Panc1 (cell line): ENCODE measurements around the gene SUPT3H. TPM values are rescaled to one million over a fixed set of nuclear protein-coding genes. Genes with fewer than 3 reads are reported as not detected.

Source experiments
- ATAC-seq: fragments of 200-7000 bp; cut with Tn5 transposase; 2 replicates; pipeline ENCODE4 v1.9.1; 2020; ENCODE audit warnings: mild to moderate bottlenecking, moderate library complexity
- BruUV-seq: library from RNA; stranded (reverse); fragments of 400-500 nt; replicated peaks from 2 replicates; lab custom pipeline; 2021; lab: Mats Ljungman, UMichigan
- CTCF ChIA-PET: fragments of 300-600 bp; sonication (Branson Sonifier 250); formaldehyde crosslinking; loops from one replicate; lab custom pipeline; 2022; ENCODE audit warnings: antibody characterized with exemption; lab: Charles Lee
- POLR2A ChIA-PET: fragments of 300-600 bp; sonication (Branson Sonifier 250); formaldehyde crosslinking; loops from one replicate; lab custom pipeline; 2022; ENCODE audit warnings: antibody characterized with exemption; lab: Charles Lee
- DNase-seq: peaks from one replicate; pipeline ENCODE4 v3.0.0-alpha.2; 2010; ENCODE audit warnings: low read depth, low spot score
- H3K27ac ChIP-seq: 2 replicates; pipeline ENCODE4 v1.5.1; 2011; ENCODE audit warnings: mild to moderate bottlenecking, low read length, inconsistent platforms
- H3K27me3 ChIP-seq: fragments of 200-500 bp; sonication (Bioruptor generic); 2 replicates; pipeline ENCODE4 v1.6.0; 2014; ENCODE audit warnings: low read length, inconsistent platforms; ENCODE audit not compliant: control insufficient read depth, insufficient read depth
- H3K36me3 ChIP-seq: fragments of 200-500 bp; sonication (Bioruptor generic); 2 replicates; pipeline ENCODE4 v1.5.1; 2014; ENCODE audit warnings: inconsistent platforms, mild to moderate bottlenecking, low read length, moderate library complexity; ENCODE audit not compliant: control insufficient read depth, insufficient read depth
- H3K4me1 ChIP-seq: 2 replicates; pipeline ENCODE4 v1.5.1; 2011; ENCODE audit warnings: inconsistent platforms, mild to moderate bottlenecking, low read length, moderate library complexity; ENCODE audit not compliant: control insufficient read depth, insufficient read depth
- H3K4me3 ChIP-seq, 2 experiments: 2 replicates each; pipeline ENCODE4 v1.5.1; 2011 to 2012; ENCODE audit warnings: low read depth in 2 of 2, low read length in 2 of 2, mild to moderate bottlenecking in 2 of 2, inconsistent platforms in 1 of 2, moderate library complexity in 1 of 2
- H3K9me3 ChIP-seq: fragments of 200-500 bp; sonication (Bioruptor generic); 2 replicates; pipeline ENCODE4 v1.5.1; 2014; ENCODE audit warnings: low read depth, mild to moderate bottlenecking, inconsistent platforms, low read length, moderate library complexity; ENCODE audit not compliant: control insufficient read depth, insufficient read depth
- POLR2AphosphoS5 ChIP-seq: IDR thresholded peaks from 2 replicates; pipeline ENCODE4 v1.6.1; 2012; ENCODE audit warnings: mild to moderate bottlenecking, low read depth, low read length, moderate library complexity
- SIN3A ChIP-seq: IDR thresholded peaks from 2 replicates; pipeline ENCODE4 v1.6.1; 2012; ENCODE audit warnings: low read depth, mild to moderate bottlenecking, low read length, moderate library complexity, borderline replicate concordance; ENCODE audit not compliant: insufficient read depth
- TCF7L2 ChIP-seq: IDR thresholded peaks from 2 replicates; pipeline ENCODE4 v1.6.1; 2011; ENCODE audit warnings: mild to moderate bottlenecking, low read depth, low read length, inconsistent platforms
- in situ Hi-C: cut with HindIII; loops from 2 replicates; pipeline ENCODE4 v1.10.0; 2016; ENCODE audit warnings: low sequenced_read_pairs, low pct_unique_long_range_greater_than_20kb
- intact Hi-C: fragments of 100-400 bp; cut with micrococcal nuclease; formaldehyde crosslinking; loops from one replicate; pipeline ENCODE4 v1.10.0; 2022; ENCODE audit not compliant: unreplicated experiment
- total RNA-seq: library from RNA; stranded (reverse); gene quantifications from one replicate; pipeline ENCODE4 v1.2.1, GENCODE V29; 2021; ENCODE audit not compliant: unreplicated experiment
- TF ChIP-seq, protein P1 (sequence below), 2 experiments: IDR thresholded peaks; 2 replicates each; pipeline ENCODE4 v1.6.1; 2011 to 2012; ENCODE audit warnings: low read depth in 2 of 2, control low read depth in 1 of 2, low read length in 1 of 2, mild to moderate bottlenecking in 1 of 2, moderate library complexity in 1 of 2; ENCODE audit not compliant: insufficient read depth in 1 of 2
- TF ChIP-seq, protein P2 (sequence below): fragments of 450-650 bp; IDR thresholded peaks from 2 replicates; pipeline ENCODE4 v1.5.1; 2017; ENCODE audit warnings: mild to moderate bottlenecking

SUPT3H gene
- total RNA-seq, 1 experiment from 2014 or later: 11.0 TPM

DNA sequence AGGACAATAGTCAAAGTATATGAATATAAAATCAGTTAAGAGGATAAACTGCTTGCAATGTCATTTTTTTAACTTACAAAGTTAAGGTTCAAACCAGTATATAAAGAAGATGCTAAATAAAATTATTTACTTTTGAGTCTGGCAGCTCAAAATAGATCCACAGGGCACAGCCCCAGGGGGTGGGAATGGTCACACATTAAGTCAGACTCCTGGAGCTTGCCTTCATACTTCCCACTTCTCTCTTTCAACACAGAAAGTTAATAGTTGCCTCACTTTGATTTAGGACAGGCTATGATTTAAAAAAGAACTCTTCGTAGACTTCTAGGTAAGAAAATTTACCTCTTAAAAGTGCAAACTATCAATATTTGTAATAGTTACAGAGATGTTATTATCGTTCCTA lies 207.9 kb downstream of the SUPT3H start:
- Histone ChIP-seq H3K27me3 (no peaks in the 10 kb centered on the region), H3K4me3 (no peak overlapping the region), H3K9me3 (no peaks in the 10 kb centered on the region), H3K36me3 (no peaks in the 10 kb centered on the region), H3K4me1 (no peaks in the 10 kb centered on the region), H3K27ac (no peak overlapping the region)
- BruUV-seq: no TSS peak
- intact Hi-C loops: no loop called here
- in situ Hi-C loops: no loop called here
- DNase-seq (no peak), ATAC-seq (no peak)
- ChIA-PET CTCF (no interaction called here), POLR2A (no interaction called here)
- TF ChIP-seq, protein P1, sequence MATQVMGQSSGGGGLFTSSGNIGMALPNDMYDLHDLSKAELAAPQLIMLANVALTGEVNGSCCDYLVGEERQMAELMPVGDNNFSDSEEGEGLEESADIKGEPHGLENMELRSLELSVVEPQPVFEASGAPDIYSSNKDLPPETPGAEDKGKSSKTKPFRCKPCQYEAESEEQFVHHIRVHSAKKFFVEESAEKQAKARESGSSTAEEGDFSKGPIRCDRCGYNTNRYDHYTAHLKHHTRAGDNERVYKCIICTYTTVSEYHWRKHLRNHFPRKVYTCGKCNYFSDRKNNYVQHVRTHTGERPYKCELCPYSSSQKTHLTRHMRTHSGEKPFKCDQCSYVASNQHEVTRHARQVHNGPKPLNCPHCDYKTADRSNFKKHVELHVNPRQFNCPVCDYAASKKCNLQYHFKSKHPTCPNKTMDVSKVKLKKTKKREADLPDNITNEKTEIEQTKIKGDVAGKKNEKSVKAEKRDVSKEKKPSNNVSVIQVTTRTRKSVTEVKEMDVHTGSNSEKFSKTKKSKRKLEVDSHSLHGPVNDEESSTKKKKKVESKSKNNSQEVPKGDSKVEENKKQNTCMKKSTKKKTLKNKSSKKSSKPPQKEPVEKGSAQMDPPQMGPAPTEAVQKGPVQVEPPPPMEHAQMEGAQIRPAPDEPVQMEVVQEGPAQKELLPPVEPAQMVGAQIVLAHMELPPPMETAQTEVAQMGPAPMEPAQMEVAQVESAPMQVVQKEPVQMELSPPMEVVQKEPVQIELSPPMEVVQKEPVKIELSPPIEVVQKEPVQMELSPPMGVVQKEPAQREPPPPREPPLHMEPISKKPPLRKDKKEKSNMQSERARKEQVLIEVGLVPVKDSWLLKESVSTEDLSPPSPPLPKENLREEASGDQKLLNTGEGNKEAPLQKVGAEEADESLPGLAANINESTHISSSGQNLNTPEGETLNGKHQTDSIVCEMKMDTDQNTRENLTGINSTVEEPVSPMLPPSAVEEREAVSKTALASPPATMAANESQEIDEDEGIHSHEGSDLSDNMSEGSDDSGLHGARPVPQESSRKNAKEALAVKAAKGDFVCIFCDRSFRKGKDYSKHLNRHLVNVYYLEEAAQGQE (IDR thresholded peaks at IDR 0.05; ENCODE audit: insufficient read depth in 1 of 2, low read depth in 2 of 2, low read length in 1 of 2): no peak
- TF ChIP-seq POLR2AphosphoS5: no peak
- TF ChIP-seq, protein P2, sequence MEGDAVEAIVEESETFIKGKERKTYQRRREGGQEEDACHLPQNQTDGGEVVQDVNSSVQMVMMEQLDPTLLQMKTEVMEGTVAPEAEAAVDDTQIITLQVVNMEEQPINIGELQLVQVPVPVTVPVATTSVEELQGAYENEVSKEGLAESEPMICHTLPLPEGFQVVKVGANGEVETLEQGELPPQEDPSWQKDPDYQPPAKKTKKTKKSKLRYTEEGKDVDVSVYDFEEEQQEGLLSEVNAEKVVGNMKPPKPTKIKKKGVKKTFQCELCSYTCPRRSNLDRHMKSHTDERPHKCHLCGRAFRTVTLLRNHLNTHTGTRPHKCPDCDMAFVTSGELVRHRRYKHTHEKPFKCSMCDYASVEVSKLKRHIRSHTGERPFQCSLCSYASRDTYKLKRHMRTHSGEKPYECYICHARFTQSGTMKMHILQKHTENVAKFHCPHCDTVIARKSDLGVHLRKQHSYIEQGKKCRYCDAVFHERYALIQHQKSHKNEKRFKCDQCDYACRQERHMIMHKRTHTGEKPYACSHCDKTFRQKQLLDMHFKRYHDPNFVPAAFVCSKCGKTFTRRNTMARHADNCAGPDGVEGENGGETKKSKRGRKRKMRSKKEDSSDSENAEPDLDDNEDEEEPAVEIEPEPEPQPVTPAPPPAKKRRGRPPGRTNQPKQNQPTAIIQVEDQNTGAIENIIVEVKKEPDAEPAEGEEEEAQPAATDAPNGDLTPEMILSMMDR: no peak
- no peak for TF ChIP-seq SIN3A
- TF ChIP-seq TCF7L2: no peak

DNA sequence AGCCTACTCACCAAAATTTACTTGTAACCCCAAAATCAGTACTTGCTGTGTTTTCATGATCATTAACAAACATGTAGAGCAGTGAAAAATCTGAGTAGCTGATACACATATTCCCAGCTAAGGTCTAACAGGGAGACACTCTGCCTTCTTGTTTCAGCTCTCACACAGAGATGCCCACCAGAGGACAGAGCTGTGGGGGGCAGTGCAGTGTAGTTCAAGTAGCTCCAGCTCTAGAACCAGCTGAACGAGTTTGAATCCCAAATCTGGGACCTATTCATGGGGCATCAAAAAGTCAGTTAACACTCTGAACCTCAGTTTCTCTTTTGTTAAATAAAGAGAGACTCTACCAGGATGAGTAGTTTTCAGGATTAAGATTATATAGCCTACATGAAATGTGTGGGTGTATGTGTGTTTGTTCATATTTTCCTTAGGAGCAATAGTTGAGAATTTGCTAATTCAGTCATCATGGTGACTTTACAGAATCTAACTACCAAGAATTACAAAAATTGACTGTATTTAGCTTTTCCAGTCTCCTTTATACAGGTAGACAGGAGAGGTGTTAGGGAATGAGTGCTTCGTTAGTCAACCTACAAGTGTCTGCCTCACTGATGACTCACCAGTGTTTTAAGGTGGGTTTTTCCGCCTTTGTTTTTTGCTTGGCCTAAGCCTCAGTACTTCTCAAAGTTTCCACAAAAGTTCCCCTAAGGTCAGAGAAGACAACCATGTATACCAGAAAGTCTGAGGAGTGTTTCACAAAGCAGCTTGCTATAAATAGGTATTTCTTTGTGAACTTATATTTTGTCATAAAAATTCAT lies 213.6 kb downstream of the SUPT3H start:
- POLR2A ChIA-PET: no interaction called here
- intact Hi-C loops: no loop called here

More for the DNA sequence above, 213.6 kb downstream of the SUPT3H start:
- H3K9me3 ChIP-seq: no peaks in the 10 kb centered on the region
- no peaks in the 10 kb centered on the region for H3K27me3 ChIP-seq
- H3K4me1 ChIP-seq: no peaks in the 10 kb centered on the region
- H3K4me3 ChIP-seq: no peak overlapping the region
- no peak for TF ChIP-seq TCF7L2
- TF ChIP-seq, protein P1 (IDR thresholded peaks at IDR 0.05; ENCODE audit: insufficient read depth in 1 of 2, low read depth in 2 of 2, low read length in 1 of 2): no peak
- TF ChIP-seq SIN3A: no peak
- TF ChIP-seq POLR2AphosphoS5: no peak
- TF ChIP-seq, protein P2: no peak
- no TSS peak for BruUV-seq
- no peak overlapping the region for H3K27ac ChIP-seq
- CTCF ChIA-PET: no interaction called here
- in situ Hi-C loops: no loop called here
- ATAC-seq: no peak
- DNase-seq: no peak
- no peaks in the 10 kb centered on the region for H3K36me3 ChIP-seq
